PFSK-1 (cell line): ENCODE data around the gene ZSWIM6.

Experiments
- FOXP2 ChIP-seq: optimal IDR thresholded peaks from 2 replicates; pipeline ENCODE3; 2011; ENCODE audit warnings: borderline replicate concordance, control low read depth, inconsistent platforms; ENCODE audit not compliant: insufficient read depth; ENCODE audit errors: extremely low read length, extremely low read depth
- POLR2AphosphoS5 ChIP-seq: IDR thresholded peaks from 2 replicates; pipeline ENCODE4 v1.6.1; 2012; ENCODE audit warnings: low read depth, mild to moderate bottlenecking, control low read depth, low read length, moderate library complexity
- REST ChIP-seq, 2 experiments: IDR thresholded peaks; 2 replicates each; pipeline versions ENCODE4 v1.6.1 to v1.8.0; 2011 to 2012; ENCODE audit warnings: low read depth in 2 of 2, low read length in 2 of 2, control low read depth in 1 of 2, inconsistent platforms in 1 of 2, mild to moderate bottlenecking in 1 of 2, moderate library complexity in 1 of 2; ENCODE audit not compliant: insufficient read depth in 1 of 2
- SIN3A ChIP-seq: IDR thresholded peaks from 2 replicates; pipeline ENCODE4 v1.6.1; 2012; ENCODE audit warnings: mild to moderate bottlenecking, low read length, moderate library complexity, borderline replicate concordance; ENCODE audit not compliant: insufficient read depth
- TAF1 ChIP-seq: IDR thresholded peaks from 2 replicates; pipeline ENCODE4 v1.6.1; 2012; ENCODE audit warnings: low read length, control low read depth, borderline replicate concordance; ENCODE audit not compliant: insufficient read depth

GRCh38 chr5:61354199-61354598, 22.1 kb downstream of the ZSWIM6 start:
- TF ChIP-seq TAF1 (no peak), POLR2AphosphoS5 (no peak), REST (IDR thresholded peaks at IDR 0.05; ENCODE audit: insufficient read depth in 1 of 2, low read depth in 2 of 2, low read length in 2 of 2) (no peak), SIN3A (no peak), FOXP2 (no peak)
